ENCODE data around the gene ARL15.

DNA sequence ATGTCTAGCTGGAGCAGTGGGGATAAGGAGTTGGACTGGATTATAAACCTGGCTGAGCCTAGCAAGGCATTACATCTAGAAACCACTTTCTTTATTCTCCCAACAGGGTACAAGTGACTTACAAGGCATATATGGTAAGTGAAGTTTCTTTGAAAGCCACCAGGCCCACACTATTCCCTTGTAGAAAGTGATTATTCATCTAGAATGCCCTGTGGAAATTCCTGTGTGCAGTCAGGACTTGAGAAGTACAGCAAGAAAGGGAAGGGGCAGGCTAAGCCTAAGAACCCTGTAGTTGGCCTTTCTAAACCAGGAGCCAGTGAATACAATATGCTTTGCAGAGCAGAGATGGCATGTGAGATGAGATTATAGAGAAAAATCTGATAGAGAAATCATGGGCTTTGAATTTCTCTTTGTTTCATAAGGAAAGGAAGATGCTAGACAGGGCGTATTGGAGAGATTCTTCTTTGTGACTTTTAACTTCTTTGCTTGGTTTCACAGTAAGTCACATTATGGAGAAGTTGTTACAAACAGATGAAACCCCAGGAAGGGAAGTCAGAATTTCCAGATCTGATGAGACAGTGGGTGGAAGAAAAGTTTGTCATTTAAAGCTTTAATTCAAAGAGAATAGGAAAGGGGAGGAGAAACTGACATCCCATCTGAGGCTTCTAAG lies 428.2 kb downstream of the ARL15 start:
- TF ChIP-seq, protein P1, sequence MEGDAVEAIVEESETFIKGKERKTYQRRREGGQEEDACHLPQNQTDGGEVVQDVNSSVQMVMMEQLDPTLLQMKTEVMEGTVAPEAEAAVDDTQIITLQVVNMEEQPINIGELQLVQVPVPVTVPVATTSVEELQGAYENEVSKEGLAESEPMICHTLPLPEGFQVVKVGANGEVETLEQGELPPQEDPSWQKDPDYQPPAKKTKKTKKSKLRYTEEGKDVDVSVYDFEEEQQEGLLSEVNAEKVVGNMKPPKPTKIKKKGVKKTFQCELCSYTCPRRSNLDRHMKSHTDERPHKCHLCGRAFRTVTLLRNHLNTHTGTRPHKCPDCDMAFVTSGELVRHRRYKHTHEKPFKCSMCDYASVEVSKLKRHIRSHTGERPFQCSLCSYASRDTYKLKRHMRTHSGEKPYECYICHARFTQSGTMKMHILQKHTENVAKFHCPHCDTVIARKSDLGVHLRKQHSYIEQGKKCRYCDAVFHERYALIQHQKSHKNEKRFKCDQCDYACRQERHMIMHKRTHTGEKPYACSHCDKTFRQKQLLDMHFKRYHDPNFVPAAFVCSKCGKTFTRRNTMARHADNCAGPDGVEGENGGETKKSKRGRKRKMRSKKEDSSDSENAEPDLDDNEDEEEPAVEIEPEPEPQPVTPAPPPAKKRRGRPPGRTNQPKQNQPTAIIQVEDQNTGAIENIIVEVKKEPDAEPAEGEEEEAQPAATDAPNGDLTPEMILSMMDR (conservative IDR thresholded peaks at IDR 0.05; ENCODE audit: low read length) = no peak
- TF ChIP-seq EZH2phosphoT487 (IDR thresholded peaks at IDR 0.05; ENCODE audit: borderline replicate concordance) = no peak

Data from Loucy (cell line).